ENCODE measurements around the gene GFER. TPM values are rescaled to one million over a fixed set of nuclear protein-coding genes. Genes with fewer than 3 reads are reported as not detected.

The GFER gene
- total and polyA plus RNA-seq, 9 of the 15 experiments (the other 6 are each of a cell fraction or from before 2014, with no cell fraction given): 4.3 to 53.7 (median 19.8) TPM

- TF ChIP-seq RNF2 (IDR thresholded peaks at IDR 0.05) (peak; percentile 32; the same call in 1 of the 2 replicates), ZC3H4 (CRISPR knock-in tag; IDR thresholded peaks at IDR 0.05; ENCODE audit: borderline replicate concordance) (no peak), NFXL1 (CRISPR knock-in tag; IDR thresholded peaks at IDR 0.05) (no peak), PATZ1 (CRISPR knock-in tag; IDR thresholded peaks at IDR 0.05; ENCODE audit: borderline replicate concordance) (no peak), ZNF830 (CRISPR knock-in tag; IDR thresholded peaks at IDR 0.05) (no peak), PHF20 (IDR thresholded peaks at IDR 0.05; ENCODE audit: partially characterized antibody) (peak; percentile 88), FOS (IDR thresholded peaks at IDR 0.05; ENCODE audit: extremely low read depth, insufficient read length) (no peak), ELF1 (tag; IDR thresholded peaks at IDR 0.05) (peak; percentile 91), CBX5 (IDR thresholded peaks at IDR 0.05; ENCODE audit: borderline replicate concordance, low read depth) (no peak), NR2C1 (IDR thresholded peaks at IDR 0.05) (peak; percentile 51; the same call in 1 of the 2 replicates), NR2C1 (tag; IDR thresholded peaks at IDR 0.05) (no peak), MXI1 (IDR thresholded peaks at IDR 0.05; ENCODE audit: low read depth, low read length) (peak; percentile 60; the same call in 1 of the 2 replicates), TEAD2 (tag; IDR thresholded peaks at IDR 0.05) (no peak), NCOA2 (IDR thresholded peaks at IDR 0.05; ENCODE audit: partially characterized antibody in 2 of 2) (no peak), YBX1 (IDR thresholded peaks at IDR 0.05) (no peak), NFE2 (IDR thresholded peaks at IDR 0.05; ENCODE audit: low read depth) (no peak), TBL1XR1 (IDR thresholded peaks at IDR 0.05; ENCODE audit: low read length in 2 of 2) (no peak), CHD4 (IDR thresholded peaks at IDR 0.05; ENCODE audit: insufficient read depth, insufficient replicate concordance, low read depth, low read length, poor library complexity, severe bottlenecking) (no peak), ASH1L (IDR thresholded peaks at IDR 0.05; ENCODE audit: borderline replicate concordance, low read depth, partially characterized antibody) (no peak), NFIX (CRISPR knock-in tag; IDR thresholded peaks at IDR 0.05; ENCODE audit: low read depth) (no peak), ZNF174 (CRISPR knock-in tag; IDR thresholded peaks at IDR 0.05) (no peak)
- TF ChIP-seq, protein P1, sequence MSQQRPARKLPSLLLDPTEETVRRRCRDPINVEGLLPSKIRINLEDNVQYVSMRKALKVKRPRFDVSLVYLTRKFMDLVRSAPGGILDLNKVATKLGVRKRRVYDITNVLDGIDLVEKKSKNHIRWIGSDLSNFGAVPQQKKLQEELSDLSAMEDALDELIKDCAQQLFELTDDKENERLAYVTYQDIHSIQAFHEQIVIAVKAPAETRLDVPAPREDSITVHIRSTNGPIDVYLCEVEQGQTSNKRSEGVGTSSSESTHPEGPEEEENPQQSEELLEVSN (IDR thresholded peaks at IDR 0.05; ENCODE audit: borderline replicate concordance in 1 of 2, extremely low read depth in 1 of 2, insufficient read depth in 1 of 2, insufficient read length in 1 of 2, low read depth in 1 of 2, low read length in 1 of 2, poor library complexity in 1 of 2, severe bottlenecking in 1 of 2): peak; percentile 31 to 86
- TF ChIP-seq, protein P2, sequence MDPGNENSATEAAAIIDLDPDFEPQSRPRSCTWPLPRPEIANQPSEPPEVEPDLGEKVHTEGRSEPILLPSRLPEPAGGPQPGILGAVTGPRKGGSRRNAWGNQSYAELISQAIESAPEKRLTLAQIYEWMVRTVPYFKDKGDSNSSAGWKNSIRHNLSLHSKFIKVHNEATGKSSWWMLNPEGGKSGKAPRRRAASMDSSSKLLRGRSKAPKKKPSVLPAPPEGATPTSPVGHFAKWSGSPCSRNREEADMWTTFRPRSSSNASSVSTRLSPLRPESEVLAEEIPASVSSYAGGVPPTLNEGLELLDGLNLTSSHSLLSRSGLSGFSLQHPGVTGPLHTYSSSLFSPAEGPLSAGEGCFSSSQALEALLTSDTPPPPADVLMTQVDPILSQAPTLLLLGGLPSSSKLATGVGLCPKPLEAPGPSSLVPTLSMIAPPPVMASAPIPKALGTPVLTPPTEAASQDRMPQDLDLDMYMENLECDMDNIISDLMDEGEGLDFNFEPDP (CRISPR knock-in tag; IDR thresholded peaks at IDR 0.05): no peak
- TF ChIP-seq, protein P3, sequence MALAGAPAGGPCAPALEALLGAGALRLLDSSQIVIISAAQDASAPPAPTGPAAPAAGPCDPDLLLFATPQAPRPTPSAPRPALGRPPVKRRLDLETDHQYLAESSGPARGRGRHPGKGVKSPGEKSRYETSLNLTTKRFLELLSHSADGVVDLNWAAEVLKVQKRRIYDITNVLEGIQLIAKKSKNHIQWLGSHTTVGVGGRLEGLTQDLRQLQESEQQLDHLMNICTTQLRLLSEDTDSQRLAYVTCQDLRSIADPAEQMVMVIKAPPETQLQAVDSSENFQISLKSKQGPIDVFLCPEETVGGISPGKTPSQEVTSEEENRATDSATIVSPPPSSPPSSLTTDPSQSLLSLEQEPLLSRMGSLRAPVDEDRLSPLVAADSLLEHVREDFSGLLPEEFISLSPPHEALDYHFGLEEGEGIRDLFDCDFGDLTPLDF (CRISPR knock-in tag; IDR thresholded peaks at IDR 0.05): no peak
Observed at GRCh38 chr16:2009791-2010510, 26.0 kb downstream of the GFER start, which contains the start of gene ZNF598 (continued).
